ENCODE results near the gene TCERG1L.
"Not testable (repeated sequence)": the region's sequence is repeated elsewhere in the genome, so short reads cannot be mapped to it uniquely, and the experiment has no call there.

The TCERG1L gene

GRCh38 chr10:131116991-131117375, 194.5 kb downstream of the TCERG1L start:
- no peak for DNase-seq

GRCh38 chr10:131116216-131116990, 195.1 kb downstream of the TCERG1L start:
- no peak for DNase-seq

DNA sequence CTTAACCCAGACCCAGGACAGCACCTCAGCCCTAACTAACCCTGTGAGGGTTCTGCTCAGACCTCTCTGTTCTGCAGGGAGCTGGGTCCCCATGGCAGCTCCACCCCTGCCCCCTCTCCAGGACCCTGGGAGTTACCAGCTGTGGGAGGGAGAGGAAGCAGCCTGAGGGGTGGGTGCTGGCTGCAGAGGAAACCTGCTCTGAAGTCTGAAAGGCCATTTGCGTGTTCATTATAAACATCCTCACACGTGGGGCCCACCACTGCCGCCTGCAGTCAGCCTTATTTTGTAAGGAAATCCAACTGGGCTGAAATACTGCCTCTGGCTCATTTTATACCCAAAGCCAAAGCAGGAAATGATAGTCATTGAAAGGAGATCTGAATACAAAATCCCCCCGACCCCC, 195.7 kb downstream of the TCERG1L start:
- DNase-seq = no peak

- DNase-seq = no peak
Observed at GRCh38 chr10:131115321-131115720, 196.2 kb downstream of the TCERG1L start.

- no peak for DNase-seq
Observed at GRCh38 chr10:131114846-131115245, 196.7 kb downstream of the TCERG1L start.

- no peak for DNase-seq
Observed at GRCh38 chr10:131113709-131114291, 197.7 kb downstream of the TCERG1L start.

DNA sequence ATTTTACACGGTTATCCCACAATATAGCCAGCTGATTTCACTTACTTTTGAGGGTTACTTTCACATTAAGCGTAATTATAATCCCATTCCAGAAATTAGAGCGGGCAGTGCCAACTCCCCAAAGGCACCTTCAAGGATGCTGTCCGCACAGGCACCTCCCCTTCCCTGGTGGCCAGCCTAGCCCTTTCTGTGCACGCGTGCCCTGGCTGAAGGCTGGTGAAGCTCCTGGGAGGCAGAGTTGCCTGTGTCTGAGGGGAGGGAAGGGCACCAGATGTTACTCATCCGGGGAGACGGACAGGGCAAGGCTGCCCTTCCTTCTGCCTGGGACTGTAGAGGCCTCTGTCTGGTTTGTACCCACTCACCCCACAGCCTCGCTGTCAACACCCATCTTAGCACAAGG, 198.4 kb downstream of the TCERG1L start:
- DNase-seq = no peak

DNA sequence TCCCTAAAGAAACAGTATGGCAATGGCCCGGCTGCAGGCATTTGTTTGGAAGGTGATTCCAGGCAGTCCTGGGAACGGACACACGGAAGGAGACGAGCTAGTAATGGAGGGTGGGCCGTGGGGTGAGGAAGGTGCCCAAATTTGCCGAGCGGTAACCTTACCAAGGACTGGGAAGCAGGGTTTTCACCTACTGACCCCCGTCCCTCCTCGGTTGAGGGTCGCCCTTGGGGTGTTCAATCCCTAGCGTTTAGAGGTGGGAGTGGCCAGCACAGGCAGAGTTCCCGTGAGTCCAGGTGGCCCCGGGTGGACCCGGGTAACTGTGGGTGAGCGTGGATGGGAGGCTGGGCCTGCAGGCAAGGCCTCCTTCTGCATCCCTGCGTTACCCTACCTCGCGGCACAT, 198.8 kb downstream of the TCERG1L start:
- no peak for DNase-seq

GRCh38 chr10:131111471-131112080, 199.9 kb downstream of the TCERG1L start:
- DNase-seq = no peak

DNA sequence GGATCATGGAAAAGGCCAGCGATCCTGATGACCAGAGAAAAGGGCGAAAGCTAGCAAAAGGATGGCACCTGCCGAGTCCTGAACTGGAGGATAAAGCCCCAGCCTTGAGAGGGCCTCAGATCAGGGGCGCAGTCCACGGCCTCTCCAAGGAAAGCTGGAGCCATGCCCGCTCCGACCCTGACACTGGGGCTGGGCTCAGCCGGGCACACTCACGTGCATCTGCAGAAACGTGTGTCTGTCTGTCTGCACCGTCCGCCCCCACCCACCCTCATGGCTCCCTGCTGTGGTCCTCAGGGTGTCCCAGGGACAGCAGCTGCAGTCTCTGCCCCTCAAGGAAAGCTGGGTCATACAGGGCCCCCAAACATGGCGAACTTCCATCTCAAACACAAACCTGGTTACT, 200.5 kb downstream of the TCERG1L start:
- DNase-seq = no peak

- DNase-seq = no peak
Observed at GRCh38 chr10:131110241-131110783, 201.2 kb downstream of the TCERG1L start.

DNA sequence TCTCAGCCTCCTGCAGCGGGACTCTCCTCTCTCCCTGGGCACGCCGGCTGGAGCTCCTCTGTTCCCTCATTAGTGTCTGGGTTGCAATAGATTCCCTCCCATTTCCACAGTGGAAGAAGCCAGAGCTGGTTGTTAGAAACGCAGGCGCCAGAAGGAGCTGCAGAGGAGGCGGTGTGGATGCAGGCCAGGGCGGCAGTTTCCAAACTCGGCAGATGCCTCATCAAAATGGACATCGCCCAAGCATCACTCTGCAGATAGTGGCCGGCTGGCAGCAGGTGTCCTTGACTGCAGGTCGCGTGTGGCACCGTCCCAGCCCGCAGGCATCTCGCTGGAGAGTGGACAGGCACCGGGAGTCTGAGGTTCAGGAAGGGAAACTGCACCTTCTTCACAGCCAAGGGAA, 201.8 kb downstream of the TCERG1L start:
- DNase-seq = no peak

GRCh38 chr10:131109291-131109690, 202.2 kb downstream of the TCERG1L start:
- DNase-seq = no peak

DNA sequence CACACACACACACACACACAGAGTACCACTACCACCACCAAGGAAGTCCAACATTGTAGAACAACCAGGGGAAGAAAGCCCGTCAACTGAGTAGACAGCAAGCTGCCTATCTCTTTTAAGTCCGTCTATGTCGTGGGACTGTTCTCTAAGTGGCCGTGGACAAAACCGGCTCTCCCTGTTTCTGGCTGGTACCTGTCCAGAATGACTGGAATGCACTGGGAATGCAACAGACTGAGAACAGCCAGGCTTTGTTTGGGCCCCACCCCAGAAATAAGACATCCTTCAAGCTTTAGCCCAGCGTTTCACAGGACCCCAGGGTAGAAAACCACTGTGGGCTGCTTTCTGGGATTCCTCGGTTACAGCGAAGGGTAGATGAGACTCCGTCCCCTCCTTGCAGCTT, 203.6 kb downstream of the TCERG1L start:
- DNase-seq = no peak

GRCh38 chr10:131102676-131103075, 208.8 kb downstream of the TCERG1L start:
- DNase-seq = no peak

DNA sequence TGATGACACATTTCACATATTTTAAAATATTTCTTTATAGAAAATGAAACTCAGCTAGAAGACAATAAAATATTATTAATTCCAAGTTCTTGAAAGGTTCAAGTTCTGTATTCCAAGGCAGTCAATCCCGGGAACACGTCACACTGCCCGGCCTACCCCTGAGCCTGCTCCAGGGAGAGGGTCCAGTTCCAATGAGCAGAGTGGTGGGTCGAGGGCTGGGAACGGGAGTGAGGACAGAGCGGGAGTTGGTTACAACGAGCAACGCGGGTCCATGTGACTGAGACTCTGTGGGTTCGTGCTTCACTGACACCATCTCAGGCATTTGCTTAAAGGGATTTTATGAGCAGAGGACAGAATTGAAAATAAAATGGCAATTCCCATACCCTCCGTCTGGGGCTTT, 209.4 kb downstream of the TCERG1L start:
- DNase-seq = no peak

- not testable (repeated sequence) for DNase-seq
Observed at GRCh38 chr10:131100418-131101410, 210.8 kb downstream of the TCERG1L start.

GRCh38 chr10:131099028-131099726, 212.3 kb downstream of the TCERG1L start:
- DNase-seq = no peak

- DNase-seq = no peak
Observed at GRCh38 chr10:131098416-131098952, 213.0 kb downstream of the TCERG1L start.

DNA sequence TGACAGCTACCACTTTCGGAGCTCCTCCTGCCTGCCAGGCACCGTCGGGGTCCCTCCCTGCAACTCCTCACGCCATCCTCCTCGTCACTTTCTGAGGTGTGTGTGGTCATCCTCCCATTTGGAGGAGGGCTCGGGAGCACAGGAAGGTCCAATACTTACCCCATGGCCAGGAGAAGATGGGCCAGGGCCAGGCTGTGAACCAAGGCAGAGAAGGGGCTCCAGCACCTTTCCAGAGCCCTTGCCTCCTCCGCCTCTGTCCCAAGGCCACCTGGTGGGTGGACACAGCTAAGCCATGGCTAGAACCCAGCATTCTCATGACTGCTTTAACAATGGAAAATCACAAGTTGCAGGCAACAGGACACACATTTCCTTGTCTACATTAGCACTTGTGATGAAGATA, 215.5 kb downstream of the TCERG1L start:
- DNase-seq = no peak

DNA sequence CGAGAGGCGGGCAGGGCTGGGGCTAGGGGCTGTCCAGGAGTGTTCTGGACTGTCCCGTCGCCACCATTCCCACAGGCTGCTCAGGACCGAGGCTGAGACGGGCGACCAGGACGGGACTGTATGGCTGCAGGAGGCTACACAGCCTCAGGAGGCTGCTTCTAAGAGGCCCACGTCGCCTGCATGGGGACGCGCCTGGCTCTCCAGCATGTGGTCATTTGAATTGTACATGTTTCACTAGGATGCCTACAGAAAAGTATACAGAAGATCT, 216.3 kb downstream of the TCERG1L start:
- no peak for DNase-seq

All from fibroblast of skin of abdomen (primary cell).